NCI-H1105 treated with DMSO at 0.1 percent for 48 hours (cell line): ENCODE results near the gene U2AF1.
"Not testable (repeated sequence)": the region's sequence is repeated elsewhere in the genome, so short reads cannot be mapped to it uniquely, and the experiment has no call there.

Experiments used
- DNase-seq: peaks from one replicate; lab custom pipeline; 2025; lab: John Stamatoyannopoulos, UW

Gene U2AF1, protein sequence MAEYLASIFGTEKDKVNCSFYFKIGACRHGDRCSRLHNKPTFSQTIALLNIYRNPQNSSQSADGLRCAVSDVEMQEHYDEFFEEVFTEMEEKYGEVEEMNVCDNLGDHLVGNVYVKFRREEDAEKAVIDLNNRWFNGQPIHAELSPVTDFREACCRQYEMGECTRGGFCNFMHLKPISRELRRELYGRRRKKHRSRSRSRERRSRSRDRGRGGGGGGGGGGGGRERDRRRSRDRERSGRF

GRCh38 chr21:43106965-43107793 lies at the start of gene U2AF1:
Gene U2AF1, minus strand, starts transcription at chr21:43107570. Its CDS starts 76 bp downstream, at chr21:43107494.
- not testable (repeated sequence) for DNase-seq

GRCh38 chr21:43153601-43154000 lies 46.2 kb upstream of the U2AF1 start:
- not testable (repeated sequence) for DNase-seq

GRCh38 chr21:43149344-43149743 lies 42.0 kb upstream of the U2AF1 start:
- not testable (repeated sequence) for DNase-seq

DNA sequence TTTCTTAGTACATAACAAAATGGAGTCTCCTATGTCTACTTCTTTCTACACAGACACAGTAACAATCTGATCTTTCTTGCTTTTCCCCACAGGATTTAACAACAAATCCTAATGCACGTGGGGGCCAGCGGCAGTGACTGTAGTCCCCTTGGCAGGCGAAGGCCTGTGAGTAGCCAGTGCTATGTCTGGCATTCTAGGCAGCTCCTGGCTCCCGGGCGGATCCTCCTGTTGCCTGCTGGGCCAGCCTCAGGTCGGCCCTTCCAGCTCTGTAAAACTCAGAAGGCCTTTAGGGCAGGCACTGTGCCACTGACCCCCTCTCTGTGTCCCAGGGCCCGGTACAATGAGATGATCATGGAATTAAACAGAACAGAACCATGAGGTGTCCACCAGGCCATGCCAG lies 40.6 kb upstream of the U2AF1 start:
- DNase-seq = not testable (repeated sequence)

- DNase-seq = not testable (repeated sequence)
These were observed 39.3 kb upstream of the U2AF1 start for GRCh38 chr21:43146637-43147036.

GRCh38 chr21:43141407-43141806 lies 34.0 kb upstream of the U2AF1 start:
- DNase-seq = not testable (repeated sequence)

DNA sequence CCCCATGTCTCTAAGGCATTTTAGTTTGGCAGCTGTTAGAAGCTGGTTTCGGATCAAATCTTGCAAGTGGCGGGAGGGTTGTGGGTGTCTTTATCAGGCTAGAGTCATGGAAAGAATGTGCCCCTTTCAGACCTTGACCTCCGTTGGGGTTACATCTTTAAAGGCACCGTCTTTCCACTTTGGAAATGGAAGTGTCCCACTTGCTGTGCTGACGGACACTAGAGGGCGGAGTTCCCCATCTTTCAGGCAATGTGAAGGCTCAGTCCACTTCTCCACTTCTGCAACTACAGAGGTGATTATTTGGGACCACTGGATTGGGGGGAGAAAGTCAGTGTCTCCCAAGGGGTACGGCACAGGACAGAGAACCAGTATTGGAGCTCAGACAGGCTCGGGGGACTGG lies 31.6 kb upstream of the U2AF1 start:
- DNase-seq = not testable (repeated sequence)

GRCh38 chr21:43134520-43134919 lies 27.1 kb upstream of the U2AF1 start:
- not testable (repeated sequence) for DNase-seq

DNA sequence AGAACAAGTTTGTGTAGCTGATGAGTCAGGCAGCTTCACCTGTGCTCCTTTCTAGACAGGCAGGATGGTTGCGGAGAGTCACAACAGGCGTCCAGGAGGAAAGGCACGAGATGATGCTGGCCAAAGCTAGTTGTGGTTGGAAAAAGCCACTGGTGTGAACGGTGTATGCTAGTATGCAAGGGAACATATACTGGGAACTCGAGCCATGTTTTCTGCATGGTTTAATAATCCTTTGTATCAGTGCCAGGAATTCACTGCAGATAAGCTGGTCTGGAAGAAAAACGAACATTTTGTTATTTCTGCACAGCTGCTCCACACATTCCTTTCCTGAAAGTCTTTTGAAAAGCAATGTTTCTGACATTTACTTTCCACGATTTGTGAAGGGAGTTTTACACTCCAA lies 22.7 kb upstream of the U2AF1 start:
- not testable (repeated sequence) for DNase-seq

GRCh38 chr21:43115956-43116355 lies 8.6 kb upstream of the U2AF1 start:
- DNase-seq = not testable (repeated sequence)

DNA sequence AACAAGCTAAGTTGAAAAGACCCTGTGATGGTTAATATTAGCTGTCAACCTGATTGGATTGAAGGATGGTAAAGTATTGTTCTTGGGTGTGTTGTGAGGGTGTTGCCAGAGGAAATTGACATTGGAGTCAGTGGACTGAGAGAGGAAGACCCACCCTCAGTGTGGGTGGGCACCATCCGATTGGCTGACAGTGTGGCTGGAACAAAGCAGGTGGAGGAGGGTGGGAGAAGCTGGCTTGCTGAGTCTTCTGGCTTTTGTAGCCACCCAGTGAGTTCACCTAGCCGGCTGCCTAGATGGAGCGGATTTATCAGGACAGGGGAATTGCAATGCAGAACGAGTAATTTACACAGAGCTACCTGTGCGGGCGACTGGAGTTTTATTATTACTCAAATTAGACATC lies 7.1 kb upstream of the U2AF1 start:
- DNase-seq = not testable (repeated sequence)

DNA sequence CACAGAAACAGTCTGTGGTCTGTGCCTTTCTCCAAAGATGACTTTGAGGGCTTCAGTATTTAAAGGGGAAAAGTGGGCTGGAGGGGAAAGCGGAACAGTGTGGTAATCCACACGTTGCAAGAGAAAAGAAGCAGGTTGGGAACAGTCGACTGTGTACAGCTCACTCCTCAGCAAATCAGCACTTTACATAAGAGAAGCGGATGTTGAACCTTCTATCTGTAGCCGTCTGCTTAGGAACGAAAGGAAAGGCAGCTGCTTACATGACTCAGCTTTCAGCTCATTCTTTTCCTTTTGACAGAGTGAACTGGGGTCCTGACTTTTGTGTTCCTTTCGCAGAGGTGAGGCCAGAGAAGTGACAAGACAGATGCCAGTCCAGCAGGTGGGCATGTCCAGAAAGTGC lies 1.6 kb upstream of the U2AF1 start:
- DNase-seq = not testable (repeated sequence)

- DNase-seq = not testable (repeated sequence)
These were observed 807 bp upstream of the U2AF1 start for GRCh38 chr21:43108177-43108576.

DNA sequence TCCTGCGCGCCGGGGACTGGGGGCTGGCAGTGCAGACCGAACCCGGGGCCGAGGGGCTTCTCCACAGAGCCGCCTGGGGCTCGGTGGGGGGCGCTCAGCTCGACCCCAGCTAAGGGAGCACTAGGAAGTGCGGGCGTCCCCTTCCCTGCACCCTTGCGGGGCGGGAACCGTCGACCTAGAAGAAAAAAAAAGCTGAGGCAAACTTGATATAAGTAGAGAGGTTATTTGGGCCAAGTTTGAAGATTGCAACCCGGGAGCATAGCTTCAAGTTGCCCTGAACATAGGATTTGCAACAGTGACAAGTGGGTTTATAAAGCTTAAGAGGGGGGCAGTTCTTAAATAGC lies 396 bp upstream of the U2AF1 start:
- not testable (repeated sequence) for DNase-seq

DNA sequence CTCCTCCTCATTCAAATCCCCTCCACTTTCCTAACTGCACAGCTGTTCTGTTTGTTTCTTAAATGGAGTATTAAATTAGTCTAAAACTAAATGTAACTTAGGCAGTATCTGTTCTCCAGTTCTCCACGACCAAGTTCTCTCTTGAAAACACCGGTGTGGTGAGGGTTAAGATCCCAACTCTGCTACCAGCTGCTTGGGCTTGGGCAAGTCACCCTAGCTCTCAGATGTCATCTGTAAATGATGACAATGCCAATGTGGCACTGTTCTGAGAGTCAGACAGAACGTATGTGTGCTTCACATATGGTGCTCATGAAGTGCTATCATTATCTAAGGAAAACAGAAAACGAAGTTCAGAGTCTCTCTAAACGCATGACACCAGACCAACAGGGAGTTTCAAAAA lies 2.7 kb downstream of the U2AF1 start:
- not testable (repeated sequence) for DNase-seq

DNA sequence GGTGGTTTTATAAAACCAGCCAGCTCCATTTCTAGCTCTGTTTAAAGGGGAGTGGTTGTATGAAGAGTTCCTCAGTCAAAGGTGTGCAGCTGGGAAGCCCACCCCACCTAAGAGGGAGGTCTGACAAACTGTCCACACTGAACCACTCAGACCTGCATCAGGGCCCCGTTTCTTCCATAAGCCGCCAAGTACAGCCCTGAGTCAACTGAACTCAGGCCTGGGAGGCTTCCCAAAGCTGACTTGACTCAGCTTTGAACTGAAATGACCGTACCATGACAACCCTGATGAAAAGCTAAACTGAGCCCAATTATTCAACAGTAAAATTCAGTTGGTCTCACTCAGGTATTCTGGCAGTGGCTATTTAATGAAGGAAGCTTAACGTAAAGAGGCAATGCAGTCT lies 5.1 kb downstream of the U2AF1 start:
- DNase-seq = not testable (repeated sequence)

DNA sequence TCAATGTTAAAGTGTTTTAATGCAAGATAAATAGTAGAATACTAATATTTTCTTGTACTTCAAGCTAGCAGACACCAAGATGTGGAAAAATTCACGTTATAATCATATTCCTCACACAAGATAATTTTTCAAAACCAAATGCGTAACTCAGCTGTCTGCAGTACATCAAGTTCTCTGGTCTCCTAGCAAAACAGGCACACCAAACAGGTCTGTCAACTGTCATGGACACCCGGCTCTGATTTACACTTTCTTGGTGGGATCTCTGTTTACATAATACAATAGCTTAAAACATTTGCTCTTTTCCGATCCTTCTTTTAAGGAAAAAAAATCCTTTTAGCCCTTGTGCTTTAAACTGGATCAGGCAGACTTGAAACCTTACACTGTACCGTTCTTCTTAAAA lies 5.7 kb downstream of the U2AF1 start:
- not testable (repeated sequence) for DNase-seq

DNA sequence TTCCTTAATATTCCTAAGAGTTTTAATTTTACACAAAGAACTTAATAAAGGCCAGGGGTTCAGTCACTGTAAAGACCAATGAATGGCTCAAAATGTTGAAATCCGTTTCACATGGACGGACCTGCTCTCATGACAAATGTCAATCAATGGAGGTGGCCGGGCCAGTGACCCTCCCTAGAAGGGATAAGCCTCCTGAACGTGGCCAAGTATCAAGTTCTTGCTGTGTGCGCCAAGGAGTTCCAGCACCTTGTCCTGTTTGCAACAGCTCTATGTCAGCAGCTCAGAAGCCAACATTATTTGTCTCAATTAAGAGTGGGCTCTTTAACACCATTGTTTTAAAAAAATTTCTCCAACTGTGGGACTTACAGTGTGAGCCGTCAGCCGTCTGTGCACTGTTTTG lies 6.4 kb downstream of the U2AF1 start:
- DNase-seq = not testable (repeated sequence)

- not testable (repeated sequence) for DNase-seq
These were observed 15.3 kb downstream of the U2AF1 start for GRCh38 chr21:43091979-43092614.

GRCh38 chr21:43090947-43091346 lies 16.4 kb downstream of the U2AF1 start:
- DNase-seq = not testable (repeated sequence)

DNA sequence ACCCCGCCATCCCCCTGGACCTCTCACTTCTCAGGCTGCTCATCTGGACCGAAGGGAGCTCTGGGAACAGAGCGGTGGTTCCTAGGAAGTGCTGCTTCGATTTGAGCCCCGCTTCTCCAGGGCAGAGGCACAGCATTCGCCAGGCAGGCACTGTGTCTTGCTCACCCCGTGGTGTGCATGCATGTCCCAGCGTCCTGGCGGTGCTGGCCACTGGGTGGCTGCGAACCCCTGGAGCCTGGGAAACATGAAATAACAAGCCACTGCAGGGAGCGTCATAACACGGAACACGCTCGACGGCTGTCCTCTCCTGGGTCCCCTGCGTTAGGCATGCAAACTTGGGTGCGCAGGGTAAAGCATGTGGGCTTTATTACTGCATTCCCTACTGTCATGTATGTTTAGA lies 17.9 kb downstream of the U2AF1 start:
- DNase-seq = not testable (repeated sequence)

DNA sequence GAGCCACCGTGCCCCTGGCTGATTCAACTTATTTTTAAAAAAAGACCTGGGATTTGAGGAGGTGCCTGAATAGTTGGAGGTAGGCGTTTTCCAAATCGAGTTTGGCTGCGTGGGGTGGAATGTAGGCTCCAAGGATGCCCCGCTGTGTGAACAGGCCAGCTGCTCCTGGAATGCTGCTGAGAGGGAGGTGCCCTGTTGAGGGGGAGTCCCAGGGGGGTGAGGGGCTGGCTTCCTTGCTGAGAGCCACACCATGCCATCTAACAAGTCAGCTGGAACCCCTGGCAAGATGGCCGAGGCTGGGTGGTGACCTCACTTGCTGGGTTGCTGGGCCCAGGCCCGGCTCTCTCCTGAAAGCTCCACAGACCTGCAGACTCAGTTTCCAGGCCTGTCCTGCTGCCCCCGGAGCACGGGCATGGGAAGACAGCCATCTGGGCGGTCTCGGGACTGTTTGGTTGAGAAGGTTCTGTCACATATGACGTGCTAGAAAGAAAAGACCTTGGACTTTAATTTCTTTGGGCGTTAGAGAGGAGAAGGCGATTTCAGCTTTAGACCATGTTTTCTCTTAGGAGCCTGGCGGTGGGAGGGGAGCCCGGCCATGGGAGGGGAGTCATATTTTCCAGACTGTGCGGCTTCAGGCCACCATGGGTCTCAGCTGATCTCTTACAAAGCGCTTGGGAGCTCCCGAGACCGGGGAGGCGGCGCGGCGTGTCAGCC lies 24.6 kb downstream of the U2AF1 start:
- not testable (repeated sequence) for DNase-seq
